Measurements from ENCODE around the gene SMIM32. TPM values are rescaled to one million over a fixed set of nuclear protein-coding genes. Genes with fewer than 3 reads are reported as not detected.

The SMIM32 gene
- total RNA-seq, 1 donor from 2014 or later, result not detected

DNA sequence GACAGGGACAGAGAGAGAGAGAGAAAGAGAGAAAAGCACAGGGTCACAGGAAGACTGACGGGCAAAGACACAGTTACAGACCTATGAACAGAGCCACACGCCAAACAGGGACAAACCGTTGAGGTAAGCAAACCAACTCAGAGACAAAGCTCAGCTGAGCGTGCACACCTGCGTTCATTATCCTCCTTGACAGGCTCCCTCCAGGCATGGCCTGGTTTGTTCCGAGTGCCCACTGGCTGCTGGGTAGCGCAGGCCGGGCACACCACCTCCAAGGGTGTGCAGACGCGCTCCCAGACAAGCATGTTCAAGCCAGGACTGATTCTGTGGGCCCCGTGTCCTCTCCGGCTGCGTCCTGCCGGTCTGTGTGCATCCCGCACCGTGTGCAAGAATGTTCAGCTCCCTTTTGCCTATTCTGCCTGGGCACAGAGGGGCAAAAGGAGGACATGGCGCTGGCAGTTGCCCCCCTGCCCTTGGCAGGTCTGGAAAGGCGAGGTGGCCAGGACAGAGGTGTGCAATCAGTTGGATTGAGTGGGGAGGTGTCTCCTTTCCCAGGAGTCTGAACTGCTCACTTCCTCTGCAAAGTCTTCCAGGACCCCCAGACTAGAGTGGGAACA lies 467 bp upstream of the SMIM32 start:
- H3K4me3 Mint-ChIP-seq (ENCODE audit: unreplicated experiment), result peak overlapping the region; percentile 69
- no peaks in the 10 kb centered on the region for H3K9me3 Mint-ChIP-seq (ENCODE audit: unreplicated experiment)
- peaks cover 10% of the 10 kb centered on the region for H3K36me3 Mint-ChIP-seq (ENCODE audit: unreplicated experiment)
- peaks cover 30% of the 10 kb centered on the region for H3K27me3 Mint-ChIP-seq (ENCODE audit: unreplicated experiment)
- TF ChIP-seq, protein P1, sequence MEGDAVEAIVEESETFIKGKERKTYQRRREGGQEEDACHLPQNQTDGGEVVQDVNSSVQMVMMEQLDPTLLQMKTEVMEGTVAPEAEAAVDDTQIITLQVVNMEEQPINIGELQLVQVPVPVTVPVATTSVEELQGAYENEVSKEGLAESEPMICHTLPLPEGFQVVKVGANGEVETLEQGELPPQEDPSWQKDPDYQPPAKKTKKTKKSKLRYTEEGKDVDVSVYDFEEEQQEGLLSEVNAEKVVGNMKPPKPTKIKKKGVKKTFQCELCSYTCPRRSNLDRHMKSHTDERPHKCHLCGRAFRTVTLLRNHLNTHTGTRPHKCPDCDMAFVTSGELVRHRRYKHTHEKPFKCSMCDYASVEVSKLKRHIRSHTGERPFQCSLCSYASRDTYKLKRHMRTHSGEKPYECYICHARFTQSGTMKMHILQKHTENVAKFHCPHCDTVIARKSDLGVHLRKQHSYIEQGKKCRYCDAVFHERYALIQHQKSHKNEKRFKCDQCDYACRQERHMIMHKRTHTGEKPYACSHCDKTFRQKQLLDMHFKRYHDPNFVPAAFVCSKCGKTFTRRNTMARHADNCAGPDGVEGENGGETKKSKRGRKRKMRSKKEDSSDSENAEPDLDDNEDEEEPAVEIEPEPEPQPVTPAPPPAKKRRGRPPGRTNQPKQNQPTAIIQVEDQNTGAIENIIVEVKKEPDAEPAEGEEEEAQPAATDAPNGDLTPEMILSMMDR (IDR thresholded peaks at IDR 0.05), result no peak
- DNase-seq (ENCODE audit: extremely low spot score, unreplicated experiment), result no peak
- no peak overlapping the region for H3K27ac Mint-ChIP-seq (ENCODE audit: unreplicated experiment)
- peaks cover 13% of the 10 kb centered on the region for H3K4me1 Mint-ChIP-seq (ENCODE audit: unreplicated experiment)

DNA sequence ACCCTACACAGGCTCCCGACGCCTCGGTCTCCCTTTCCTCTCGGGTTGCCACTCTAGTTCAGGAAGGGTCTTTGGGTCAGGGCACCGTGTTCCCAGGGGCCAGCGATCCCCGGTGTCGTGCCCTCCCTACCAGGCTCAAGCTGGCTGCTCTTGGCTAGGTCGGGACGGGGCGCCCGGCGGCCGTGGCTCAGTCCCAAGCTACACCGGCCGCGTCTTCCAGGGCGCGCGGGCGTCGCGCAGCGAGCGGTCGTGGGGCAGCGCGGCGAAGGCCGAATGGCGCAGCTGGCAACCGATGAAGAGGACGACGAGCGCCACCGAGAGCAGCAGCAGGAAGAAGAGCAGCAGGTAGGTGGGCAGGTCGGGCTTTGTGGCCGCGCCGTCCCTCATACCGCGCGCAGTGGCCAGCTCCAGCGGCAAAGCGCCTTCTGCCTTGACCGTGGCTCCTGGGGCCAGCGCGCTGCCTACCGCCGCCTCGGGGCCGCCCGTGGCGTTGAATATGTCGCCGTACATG lies 892 bp downstream of the SMIM32 start:
- H3K4me3 Mint-ChIP-seq (ENCODE audit: unreplicated experiment), result peak overlapping the region; percentile 69
- H3K9me3 Mint-ChIP-seq (ENCODE audit: unreplicated experiment), result no peaks in the 10 kb centered on the region
- H3K4me1 Mint-ChIP-seq (ENCODE audit: unreplicated experiment), result peaks cover 13% of the 10 kb centered on the region
- TF ChIP-seq, protein P1 (IDR thresholded peaks at IDR 0.05), result no peak
- H3K36me3 Mint-ChIP-seq (ENCODE audit: unreplicated experiment), result peaks cover 22% of the 10 kb centered on the region
- DNase-seq (ENCODE audit: extremely low spot score, unreplicated experiment), result no peak
- H3K27ac Mint-ChIP-seq (ENCODE audit: unreplicated experiment), result no peak overlapping the region
- H3K27me3 Mint-ChIP-seq (ENCODE audit: unreplicated experiment), result peaks cover 30% of the 10 kb centered on the region

DNA sequence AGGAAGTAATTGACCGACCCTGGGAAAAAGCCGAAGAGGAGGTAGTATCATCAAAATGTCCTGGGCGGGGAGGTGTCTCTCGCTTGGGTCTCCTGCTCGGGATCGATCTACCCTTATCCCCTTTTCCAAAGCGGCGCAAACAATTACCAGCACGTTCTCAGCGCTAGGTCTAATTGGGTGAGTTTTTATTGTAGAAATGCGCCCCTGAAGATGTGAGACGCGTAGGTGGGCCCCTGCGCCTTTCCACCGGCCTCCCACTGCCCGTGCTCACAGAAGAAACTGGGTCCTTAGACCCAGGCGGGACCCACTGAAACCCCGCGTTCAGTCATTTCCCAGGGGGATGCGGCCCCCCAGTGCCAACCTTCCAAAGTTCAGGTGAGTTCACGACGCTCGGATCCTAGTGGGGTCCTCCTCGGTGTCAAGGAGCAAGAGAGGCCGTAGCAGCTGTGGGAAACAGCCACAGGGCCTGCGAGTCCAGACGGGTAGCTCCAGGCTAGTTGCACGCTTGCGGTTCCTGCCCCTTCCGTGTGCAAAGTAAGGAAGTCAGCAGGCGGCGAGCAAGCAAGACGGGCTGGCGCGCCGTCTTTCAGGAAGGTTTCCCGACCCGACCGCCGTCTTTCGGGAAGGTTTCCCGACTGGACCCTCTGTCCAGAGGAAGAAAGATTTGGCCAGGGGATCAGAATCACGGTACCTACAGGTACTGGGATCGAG lies 1.5 kb downstream of the SMIM32 start:
- Mint-ChIP-seq H3K27ac (ENCODE audit: unreplicated experiment) (no peak overlapping the region), H3K4me3 (ENCODE audit: unreplicated experiment) (peak overlapping the region; percentile 69), H3K36me3 (ENCODE audit: unreplicated experiment) (peaks cover 28% of the 10 kb centered on the region), H3K9me3 (ENCODE audit: unreplicated experiment) (no peaks in the 10 kb centered on the region), H3K27me3 (ENCODE audit: unreplicated experiment) (peaks cover 30% of the 10 kb centered on the region), H3K4me1 (ENCODE audit: unreplicated experiment) (peaks cover 13% of the 10 kb centered on the region)
- TF ChIP-seq, protein P1 (IDR thresholded peaks at IDR 0.05), result no peak
- no peak for DNase-seq (ENCODE audit: extremely low spot score, unreplicated experiment)

DNA sequence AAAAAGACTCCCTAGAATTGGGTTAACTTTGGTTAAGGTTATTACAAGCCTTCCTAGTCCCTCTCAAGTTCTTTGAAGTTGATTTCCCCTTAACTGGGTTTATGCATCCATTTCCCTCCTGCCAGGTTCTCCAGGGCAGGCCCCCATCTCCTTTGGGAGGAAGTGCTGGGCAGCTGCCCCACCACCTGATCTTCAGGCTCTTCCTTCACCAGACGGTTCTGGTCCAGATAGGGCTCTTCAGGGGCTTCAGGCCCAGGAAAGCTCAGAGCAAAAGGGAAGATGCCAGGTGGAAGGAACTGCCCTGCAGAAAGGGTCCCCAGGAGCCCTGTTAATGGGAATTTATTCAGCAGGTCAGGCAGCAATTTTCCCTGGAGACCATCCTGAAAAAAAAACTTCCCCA lies 2.1 kb downstream of the SMIM32 start:
- peaks cover 30% of the 10 kb centered on the region for H3K27me3 Mint-ChIP-seq (ENCODE audit: unreplicated experiment)
- peaks cover 13% of the 10 kb centered on the region for H3K4me1 Mint-ChIP-seq (ENCODE audit: unreplicated experiment)
- no peak overlapping the region for H3K4me3 Mint-ChIP-seq (ENCODE audit: unreplicated experiment)
- H3K9me3 Mint-ChIP-seq (ENCODE audit: unreplicated experiment), result no peaks in the 10 kb centered on the region
- TF ChIP-seq, protein P1 (IDR thresholded peaks at IDR 0.05), result no peak
- DNase-seq (ENCODE audit: extremely low spot score, unreplicated experiment), result no peak
- H3K36me3 Mint-ChIP-seq (ENCODE audit: unreplicated experiment), result peaks cover 32% of the 10 kb centered on the region
- no peak overlapping the region for H3K27ac Mint-ChIP-seq (ENCODE audit: unreplicated experiment)

DNA sequence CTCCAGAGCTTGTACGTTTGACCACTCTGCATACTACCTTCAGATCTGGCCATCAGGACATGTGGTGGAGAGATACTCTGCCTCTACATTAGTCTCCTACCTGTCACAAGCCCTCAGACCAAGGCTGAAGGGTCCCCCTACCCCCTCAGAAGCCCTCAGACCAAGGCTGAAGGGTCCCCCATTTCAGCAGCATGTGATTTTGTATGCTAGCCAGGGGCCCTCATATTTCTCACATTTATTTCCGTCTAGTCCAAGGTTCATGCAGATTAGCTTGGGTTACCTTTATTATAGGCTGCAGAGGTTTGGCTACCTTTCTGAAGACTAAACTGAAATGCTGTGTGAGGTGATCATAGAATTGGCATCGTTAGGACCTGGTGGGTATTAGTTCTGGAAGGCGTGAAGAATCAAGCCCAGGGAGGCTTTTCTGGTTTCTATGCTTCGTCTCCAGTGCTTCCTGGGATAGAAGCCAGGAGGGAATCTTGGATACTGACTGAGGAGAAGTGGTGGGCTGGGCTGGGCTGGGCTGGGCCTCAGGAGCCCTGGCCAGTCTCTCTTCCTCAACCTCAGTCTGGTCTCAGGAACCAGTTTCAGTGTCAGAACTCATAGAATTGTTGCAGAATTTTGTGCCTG lies 2.8 kb downstream of the SMIM32 start:
- Mint-ChIP-seq H3K4me3 (ENCODE audit: unreplicated experiment) (no peak overlapping the region), H3K9me3 (ENCODE audit: unreplicated experiment) (no peaks in the 10 kb centered on the region), H3K4me1 (ENCODE audit: unreplicated experiment) (peaks cover 13% of the 10 kb centered on the region), H3K27me3 (ENCODE audit: unreplicated experiment) (peaks cover 30% of the 10 kb centered on the region), H3K27ac (ENCODE audit: unreplicated experiment) (no peak overlapping the region), H3K36me3 (ENCODE audit: unreplicated experiment) (peaks cover 32% of the 10 kb centered on the region)
- DNase-seq (ENCODE audit: extremely low spot score, unreplicated experiment), result no peak
- TF ChIP-seq, protein P1 (IDR thresholded peaks at IDR 0.05), result no peak

Measured in osteocyte (in vitro differentiated cells).